AG04449 (cell line): ENCODE measurements around the gene ADIPOR1.
"Not testable (repeated sequence)": the region's sequence is repeated elsewhere in the genome, so short reads cannot be mapped to it uniquely, and the experiment has no call there.

ENCODE experiments used
- CTCF ChIA-PET: fragments of 350-600 bp; formaldehyde crosslinking; extraction: SDS; loops from one replicate; lab custom pipeline; 2021; ENCODE audit warnings: antibody characterized with exemption; lab: Yijun Ruan, JAX
- POLR2A ChIA-PET: fragments of 400-600, 350-600 bp; formaldehyde crosslinking; extraction: SDS; loops from one replicate; lab custom pipeline; 2020; ENCODE audit warnings: antibody characterized with exemption, inconsistent platforms; lab: Yijun Ruan, JAX
- DNase-seq: peaks from one replicate; pipeline ENCODE4 v3.0.0-alpha.2; 2010; ENCODE audit warnings: low read depth, low spot score
- H3K4me3 ChIP-seq: 2 replicates; pipeline ENCODE4 v1.5.1; 2011; ENCODE audit warnings: low read depth, mild to moderate bottlenecking, control low read depth, low read length
- TF ChIP-seq, protein P1 (sequence below): IDR thresholded peaks from one replicate; pipeline ENCODE4 v1.5.1; 2011; ENCODE audit warnings: mild to moderate bottlenecking, moderate library complexity, low read length, control low read depth, inconsistent platforms; ENCODE audit not compliant: insufficient read depth; ENCODE audit errors: missing control alignments

ADIPOR1 gene

DNA sequence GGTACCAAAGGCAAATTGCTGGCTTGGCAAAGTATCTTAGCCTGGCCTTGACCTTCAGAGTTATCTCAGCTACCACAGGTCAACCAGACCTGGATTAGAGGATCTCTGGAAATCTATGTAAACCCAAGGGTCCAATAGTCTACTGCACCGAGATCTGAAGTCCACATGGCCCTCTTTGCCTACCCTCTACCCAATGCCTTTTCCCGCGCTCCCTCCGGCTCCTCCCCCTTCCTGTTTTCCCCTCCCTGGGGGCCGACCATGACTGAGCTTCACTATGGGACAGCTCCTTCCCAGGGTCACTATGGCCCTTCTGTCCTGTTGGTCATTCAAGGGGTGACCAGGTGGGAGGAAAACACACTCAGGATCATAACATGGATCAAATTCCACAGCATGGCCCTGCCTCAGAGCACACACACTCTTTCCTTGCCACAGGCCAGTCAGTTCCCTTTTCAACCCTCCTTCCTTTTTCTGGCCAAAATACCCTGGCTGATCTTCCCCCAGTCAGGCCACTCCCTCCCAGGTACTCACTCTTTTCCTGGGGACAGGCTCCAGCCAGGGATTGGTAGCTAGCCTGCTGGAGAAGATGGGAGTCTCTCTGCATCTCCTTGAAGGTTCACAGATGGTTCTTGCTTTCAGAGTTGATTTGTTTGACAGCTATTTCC is 29.9 kb upstream of the ADIPOR1 start:
- CTCF ChIA-PET, result interaction anchor here (1.1 to 4.6 kb wide), 3 partner anchors 9 to 20 kb away, joined by 4 to 53 read pairs (median 7); partner anchors contain the start of gene CYB5R1
- POLR2A ChIA-PET, result no interaction called here
- no peak for DNase-seq
- no peak overlapping the region for H3K4me3 ChIP-seq
- TF ChIP-seq, protein P1, sequence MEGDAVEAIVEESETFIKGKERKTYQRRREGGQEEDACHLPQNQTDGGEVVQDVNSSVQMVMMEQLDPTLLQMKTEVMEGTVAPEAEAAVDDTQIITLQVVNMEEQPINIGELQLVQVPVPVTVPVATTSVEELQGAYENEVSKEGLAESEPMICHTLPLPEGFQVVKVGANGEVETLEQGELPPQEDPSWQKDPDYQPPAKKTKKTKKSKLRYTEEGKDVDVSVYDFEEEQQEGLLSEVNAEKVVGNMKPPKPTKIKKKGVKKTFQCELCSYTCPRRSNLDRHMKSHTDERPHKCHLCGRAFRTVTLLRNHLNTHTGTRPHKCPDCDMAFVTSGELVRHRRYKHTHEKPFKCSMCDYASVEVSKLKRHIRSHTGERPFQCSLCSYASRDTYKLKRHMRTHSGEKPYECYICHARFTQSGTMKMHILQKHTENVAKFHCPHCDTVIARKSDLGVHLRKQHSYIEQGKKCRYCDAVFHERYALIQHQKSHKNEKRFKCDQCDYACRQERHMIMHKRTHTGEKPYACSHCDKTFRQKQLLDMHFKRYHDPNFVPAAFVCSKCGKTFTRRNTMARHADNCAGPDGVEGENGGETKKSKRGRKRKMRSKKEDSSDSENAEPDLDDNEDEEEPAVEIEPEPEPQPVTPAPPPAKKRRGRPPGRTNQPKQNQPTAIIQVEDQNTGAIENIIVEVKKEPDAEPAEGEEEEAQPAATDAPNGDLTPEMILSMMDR, result no peak

DNA sequence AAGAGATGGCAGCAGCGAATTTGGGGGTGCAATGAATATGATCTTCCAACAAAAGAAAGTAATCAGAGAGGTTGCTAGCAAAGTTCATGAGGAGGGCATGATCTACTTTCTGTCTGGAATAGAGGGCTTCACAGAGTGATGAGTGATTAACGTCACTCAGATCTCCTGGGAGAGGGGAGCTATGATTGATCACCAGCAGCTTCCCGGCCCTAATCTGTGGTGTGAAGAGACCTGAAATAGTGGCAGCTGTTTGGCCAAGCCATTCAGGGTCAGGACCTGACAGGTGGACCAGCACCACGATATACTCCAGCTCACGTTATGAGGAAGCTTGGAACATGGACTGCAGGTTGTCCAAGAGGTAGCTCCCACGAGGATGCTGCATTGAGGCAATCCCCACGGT is 29.1 kb upstream of the ADIPOR1 start:
- ChIA-PET POLR2A (no interaction called here), CTCF (interaction anchor here (1.1 to 4.6 kb wide), 2 partner anchors 10 to 13 kb away, joined by 4 to 53 read pairs; no protein-coding TSS in a partner anchor)
- DNase-seq, result no peak
- H3K4me3 ChIP-seq, result no peak overlapping the region
- TF ChIP-seq, protein P1, result no peak

DNA sequence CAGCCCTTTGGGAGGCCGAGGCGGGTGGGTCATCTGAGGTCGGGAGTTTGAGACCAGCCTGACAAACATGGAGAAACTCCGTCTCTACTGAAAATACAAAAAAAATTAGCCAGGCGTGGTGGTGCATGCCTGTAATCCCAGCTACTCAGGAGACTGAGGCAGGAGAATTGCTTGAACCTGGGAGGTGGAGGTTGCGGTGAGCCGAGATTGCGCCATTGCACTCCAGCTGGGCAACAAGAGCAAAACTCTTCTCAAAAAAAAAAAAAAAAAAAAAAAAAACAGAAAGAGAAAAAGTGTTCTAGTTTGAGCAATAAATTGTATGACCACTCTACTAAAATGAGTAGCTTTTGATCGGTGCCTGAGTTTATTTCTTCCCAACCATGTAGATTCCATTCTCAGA is 28.0 kb upstream of the ADIPOR1 start:
- CTCF ChIA-PET, POLR2A ChIA-PET, DNase-seq: not testable (repeated sequence)

DNA sequence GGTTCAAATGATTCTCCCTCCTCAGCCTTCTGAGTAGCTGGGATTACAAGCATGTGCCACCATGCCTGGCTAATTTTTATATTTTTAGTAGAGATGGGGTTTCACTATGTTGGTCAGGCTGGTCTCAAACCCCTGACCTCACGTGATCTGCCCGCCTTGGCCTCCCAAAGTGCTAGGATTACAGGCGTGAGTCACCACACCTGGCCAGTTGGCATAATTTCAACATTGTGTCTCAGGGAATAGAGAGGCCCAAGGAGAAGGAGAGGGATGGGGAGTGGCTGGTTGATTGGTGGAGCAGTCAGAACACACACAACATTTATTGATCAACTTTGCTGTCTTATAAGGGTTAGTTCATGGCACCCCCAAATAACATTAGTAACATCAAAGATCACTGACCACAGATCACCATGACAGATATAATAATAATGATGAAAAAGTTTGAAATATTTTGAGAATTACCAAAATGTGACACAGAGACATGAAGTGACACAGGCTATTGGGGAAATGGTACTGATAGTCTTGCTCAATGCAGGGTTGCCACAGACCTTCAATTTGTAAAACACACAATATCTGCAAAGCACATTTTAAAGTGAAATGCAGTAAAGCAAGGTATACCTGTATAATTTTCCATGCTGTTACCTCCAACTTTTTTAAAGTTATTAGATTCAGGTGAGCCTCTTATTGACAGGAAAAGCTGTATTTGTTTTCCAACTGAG is 24.8 kb upstream of the ADIPOR1 start:
- CTCF ChIA-PET, result interaction anchor here (1.2 to 2.3 kb wide), 3 partner anchors 10 to 11 kb away, joined by 4 to 7 read pairs (median 6); no protein-coding TSS in a partner anchor
- POLR2A ChIA-PET, result no interaction called here
- DNase-seq, result no peak
- no peak overlapping the region for H3K4me3 ChIP-seq
- TF ChIP-seq, protein P1, result no peak

More for the DNA sequence above, 28.0 kb upstream of the ADIPOR1 start:
- H3K4me3 ChIP-seq, result not testable (repeated sequence)

DNA sequence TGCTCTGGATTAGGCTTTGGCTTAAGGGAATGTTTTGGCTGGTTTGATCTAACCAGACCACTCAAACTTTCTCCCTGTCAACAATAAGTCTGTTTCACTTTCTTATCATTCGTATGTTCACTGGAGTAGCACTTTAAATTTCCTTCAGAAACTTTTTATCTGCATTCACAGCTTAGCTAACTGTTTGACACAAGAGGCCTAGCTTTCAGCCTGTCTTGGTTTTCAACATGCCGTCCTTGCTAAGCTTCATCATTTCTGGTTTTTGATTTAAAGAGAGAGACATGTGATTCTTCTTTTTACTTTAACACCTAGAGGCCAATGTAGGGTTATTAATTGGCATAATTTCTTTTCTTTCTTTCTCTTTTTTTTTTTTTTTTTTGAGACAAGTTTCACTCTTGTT is 23.8 kb upstream of the ADIPOR1 start:
- TF ChIP-seq, protein P1, result no peak
- CTCF ChIA-PET, result interaction anchor here (0.7 to 2.0 kb wide), 6 partner anchors 9 to 55 kb away, joined by 3 to 7 read pairs (median 4); no protein-coding TSS in a partner anchor
- no peak overlapping the region for H3K4me3 ChIP-seq
- DNase-seq, result no peak
- POLR2A ChIA-PET, result no interaction called here

DNA sequence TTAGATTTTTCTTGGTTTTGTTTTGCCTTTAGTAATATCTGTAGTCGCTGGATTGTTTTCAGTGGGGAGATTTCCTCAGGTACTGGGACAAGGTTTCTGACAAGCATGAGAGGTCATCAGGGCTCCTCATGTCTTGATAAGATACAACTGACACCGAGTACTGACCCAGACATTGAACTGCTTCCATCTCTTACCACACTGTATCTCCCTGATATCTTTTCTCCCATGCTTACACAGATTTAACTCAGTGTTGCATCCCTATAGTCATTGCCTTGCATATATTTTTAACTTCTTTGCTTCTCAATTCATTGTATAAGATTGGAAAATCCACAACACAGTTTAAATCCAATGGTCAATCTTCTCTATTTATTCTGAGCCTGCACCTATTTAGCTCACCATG is 21.3 kb upstream of the ADIPOR1 start:
- ChIA-PET POLR2A (no interaction called here), CTCF (interaction anchor here (1.1 to 2.3 kb wide), 4 partner anchors 9 to 24 kb away, joined by 3 to 14 read pairs (median 4); no protein-coding TSS in a partner anchor)
- H3K4me3 ChIP-seq, result no peak overlapping the region
- DNase-seq, result no peak
- TF ChIP-seq, protein P1, result no peak
